Transverse colon (tissue), 4 donors: ENCODE data around the gene BET1. TPM values are rescaled to one million over a fixed set of nuclear protein-coding genes. Genes with fewer than 3 reads are reported as not detected.

Experiments used
- DNase-seq: peaks from one replicate; pipeline ENCODE4 v3.0.0-alpha.2; 2019
- H3K27ac ChIP-seq, 4 donors: fragments of 200-600 bp; sonication (generic); 2 replicates each; pipeline ENCODE4 v1.5.1; 2016 to 2018; ENCODE audit warnings: inconsistent platforms in 4 of 4
- H3K27me3 ChIP-seq: fragments of 200-600 bp; sonication (generic); 2 replicates; pipeline ENCODE4 v1.5.1; 2017; ENCODE audit warnings: inconsistent platforms
- H3K36me3 ChIP-seq, 4 donors: fragments of 200-600 bp; sonication (generic); 2 replicates each; pipeline ENCODE4 v1.5.1; 2017 to 2019; ENCODE audit warnings: inconsistent platforms in 4 of 4
- H3K4me1 ChIP-seq, 4 donors: fragments of 200-600 bp; sonication (generic); 2 replicates each; pipeline ENCODE4 v1.5.1; 2017 to 2020; ENCODE audit warnings: inconsistent platforms in 4 of 4
- H3K4me3 ChIP-seq, 4 donors: fragments of 200-600 bp; sonication (generic); 1 replicate in 1 of 4; 2 replicates in 3 of 4; pipeline versions ENCODE4 v1.5.1 to v1.6.1; 2017 to 2019; ENCODE audit warnings: inconsistent platforms in 4 of 4
- H3K9me3 ChIP-seq, 2 donors: fragments of 200-600 bp; sonication (generic); 2 replicates each; pipeline ENCODE4 v1.5.1; 2017 to 2019; ENCODE audit warnings: inconsistent platforms in 2 of 2
- EP300 ChIP-seq: sonication (generic); formaldehyde crosslinking; IDR thresholded peaks from one replicate; pipeline ENCODE4 v1.6.1; 2017; ENCODE audit warnings: antibody characterized with exemption, low read depth
- POLR2A ChIP-seq: fragments of 450-650 bp; IDR thresholded peaks from one replicate; pipeline ENCODE4 v1.6.1; 2016; ENCODE audit warnings: antibody characterized with exemption, mild to moderate bottlenecking, moderate library complexity
- POLR2AphosphoS5 ChIP-seq, 3 donors: sonication (generic); formaldehyde crosslinking; IDR thresholded peaks; one replicate each; pipeline ENCODE4 v1.6.1; 2016; ENCODE audit warnings: antibody characterized with exemption in 3 of 3
- WGBS, 2 donors: methylation state at CpG; one replicate each; pipeline ENCODE4 v1.1.5; 2018; ENCODE audit warnings: low coverage in 1 of 2; 5-methylcytosine and 5-hydroxymethylcytosine counted together
- in situ Hi-C, 4 donors: fragments of 200-750 bp; cut with MboI; loops; one replicate each; pipeline versions ENCODE4 v1.15.0 to v1.15.1; 2017; ENCODE audit warnings: low sequenced_read_pairs in 3 of 4, low pct_ligation_motif_present in 1 of 4, low pct_unique_long_range_greater_than_20kb in 1 of 4
- intact Hi-C: fragments of 100-400 bp; cut with DNase I; formaldehyde crosslinking; loops from one replicate; pipeline ENCODE4 v1.15.1; 2023; ENCODE audit warnings: low total_unique reads
- total RNA-seq, 4 donors: library from RNA; depleted of rRNA; stranded (reverse); fragments of >200 nt; gene quantifications; one replicate each; pipeline ENCODE4 v1.1.0, GENCODE V29; 2016
- TF ChIP-seq, protein P1 (sequence below), 5 experiments: fragments of 200-600 bp in 3 of 5; fragments of 450-650 bp in 2 of 5; sonication (generic) in 3 of 5; IDR thresholded peaks; 1 replicate in 2 of 5; 2 replicates in 3 of 5; pipeline ENCODE4 v1.5.1; 2016 to 2017; ENCODE audit warnings: antibody characterized with exemption in 5 of 5, inconsistent platforms in 3 of 5, mild to moderate bottlenecking in 2 of 5, moderate library complexity in 1 of 5

Gene BET1
- total RNA-seq, 4 donors from 2014 or later = 15.7 to 28.9 (median 21.2) TPM

DNA sequence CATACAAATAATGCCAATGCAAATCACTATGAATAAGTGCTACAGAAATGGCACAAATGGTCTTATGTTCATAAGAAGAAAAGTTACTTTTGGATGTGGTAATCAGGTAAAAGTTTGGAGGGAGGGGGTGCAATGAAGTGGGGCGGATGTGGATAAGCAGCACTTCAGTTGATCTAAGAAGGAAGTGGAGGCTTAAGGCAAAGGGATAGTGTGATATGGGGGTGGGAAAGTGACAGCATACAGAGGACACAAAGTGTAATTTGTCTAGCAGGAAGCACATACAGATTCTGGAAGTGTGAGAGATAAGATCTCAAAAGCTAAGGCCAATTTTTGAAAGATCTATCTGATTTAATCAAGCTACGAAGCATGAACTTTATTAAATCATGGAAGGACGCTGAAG is 6.3 kb downstream of the BET1 start:
- in situ Hi-C loops = no loop called here
- peaks cover 0 to 18% (median 8%) of the 10 kb centered on the region in 4 donors for H3K36me3 ChIP-seq
- TF ChIP-seq EP300 (no peak), POLR2A (no peak), POLR2AphosphoS5 (IDR thresholded peaks at IDR 0.05) (no peak)
- TF ChIP-seq, protein P1, sequence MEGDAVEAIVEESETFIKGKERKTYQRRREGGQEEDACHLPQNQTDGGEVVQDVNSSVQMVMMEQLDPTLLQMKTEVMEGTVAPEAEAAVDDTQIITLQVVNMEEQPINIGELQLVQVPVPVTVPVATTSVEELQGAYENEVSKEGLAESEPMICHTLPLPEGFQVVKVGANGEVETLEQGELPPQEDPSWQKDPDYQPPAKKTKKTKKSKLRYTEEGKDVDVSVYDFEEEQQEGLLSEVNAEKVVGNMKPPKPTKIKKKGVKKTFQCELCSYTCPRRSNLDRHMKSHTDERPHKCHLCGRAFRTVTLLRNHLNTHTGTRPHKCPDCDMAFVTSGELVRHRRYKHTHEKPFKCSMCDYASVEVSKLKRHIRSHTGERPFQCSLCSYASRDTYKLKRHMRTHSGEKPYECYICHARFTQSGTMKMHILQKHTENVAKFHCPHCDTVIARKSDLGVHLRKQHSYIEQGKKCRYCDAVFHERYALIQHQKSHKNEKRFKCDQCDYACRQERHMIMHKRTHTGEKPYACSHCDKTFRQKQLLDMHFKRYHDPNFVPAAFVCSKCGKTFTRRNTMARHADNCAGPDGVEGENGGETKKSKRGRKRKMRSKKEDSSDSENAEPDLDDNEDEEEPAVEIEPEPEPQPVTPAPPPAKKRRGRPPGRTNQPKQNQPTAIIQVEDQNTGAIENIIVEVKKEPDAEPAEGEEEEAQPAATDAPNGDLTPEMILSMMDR (IDR thresholded peaks at IDR 0.05) = no peak

DNA sequence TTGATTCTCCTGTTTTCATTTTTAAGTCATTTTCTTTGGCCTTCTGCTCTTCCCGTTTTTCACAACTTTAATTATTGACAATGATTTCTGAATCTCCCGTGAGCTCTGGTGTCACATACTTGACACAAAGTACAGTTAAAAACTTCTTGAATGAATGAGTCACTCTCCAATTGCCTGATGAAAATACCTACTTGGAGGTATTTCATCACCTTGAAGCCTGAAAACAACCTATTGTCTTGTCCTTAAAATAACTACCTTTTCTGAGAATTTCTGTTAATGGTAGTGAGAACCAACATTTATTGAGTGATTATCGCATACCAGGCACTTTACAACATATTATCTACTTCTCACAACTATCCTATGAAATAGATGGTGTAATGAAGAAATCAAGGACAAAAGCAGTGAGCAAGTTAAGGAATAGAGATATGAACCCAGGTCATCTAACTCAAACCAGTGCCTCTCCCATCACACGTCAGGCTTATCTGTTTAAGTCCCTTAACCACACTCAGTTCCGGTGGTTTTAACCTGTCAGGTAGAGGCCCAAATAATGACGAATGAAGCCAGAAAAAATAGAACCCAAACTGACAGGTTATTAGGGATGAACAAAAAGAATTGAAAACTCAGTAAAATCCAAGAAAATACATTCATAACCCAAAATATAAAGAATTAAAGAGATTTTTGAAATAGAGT is 11.6 kb downstream of the BET1 start:
- no peak for TF ChIP-seq POLR2AphosphoS5 (IDR thresholded peaks at IDR 0.05)
- TF ChIP-seq, protein P1 (IDR thresholded peaks at IDR 0.05) = no peak
- TF ChIP-seq POLR2A = no peak
- no peak for TF ChIP-seq EP300
- H3K4me3 ChIP-seq = no peak overlapping the region
- no peaks in the 10 kb centered on the region for H3K4me1 ChIP-seq
- no peaks in the 10 kb centered on the region for H3K27me3 ChIP-seq
- no peak for DNase-seq
- H3K36me3 ChIP-seq = peaks cover 0 to 12% (median 3%) of the 10 kb centered on the region in 4 donors
- intact Hi-C loops = no loop called here
- in situ Hi-C loops = no loop called here
- no peaks in the 10 kb centered on the region for H3K9me3 ChIP-seq
- 86 to 89% methylated on average over 6 of the region's 6 CpGs for WGBS, 2 donors
- no peak overlapping the region for H3K27ac ChIP-seq

More for the DNA sequence above, 6.3 kb downstream of the BET1 start:
- Histone ChIP-seq H3K4me3 (no peak overlapping the region), H3K27ac (no peak overlapping the region), H3K4me1 (peaks cover 0 to 10% (median 5%) of the 10 kb centered on the region in 4 donors), H3K9me3 (no peaks in the 10 kb centered on the region), H3K27me3 (no peaks in the 10 kb centered on the region)
- no peak for DNase-seq
- 79 to 94% methylated on average over 3 of the region's 3 CpGs for WGBS, 2 donors
- intact Hi-C loops = loop anchor here (5.0 kb wide), 1 partner anchor 51 kb away; no protein-coding TSS in a partner anchor

DNA sequence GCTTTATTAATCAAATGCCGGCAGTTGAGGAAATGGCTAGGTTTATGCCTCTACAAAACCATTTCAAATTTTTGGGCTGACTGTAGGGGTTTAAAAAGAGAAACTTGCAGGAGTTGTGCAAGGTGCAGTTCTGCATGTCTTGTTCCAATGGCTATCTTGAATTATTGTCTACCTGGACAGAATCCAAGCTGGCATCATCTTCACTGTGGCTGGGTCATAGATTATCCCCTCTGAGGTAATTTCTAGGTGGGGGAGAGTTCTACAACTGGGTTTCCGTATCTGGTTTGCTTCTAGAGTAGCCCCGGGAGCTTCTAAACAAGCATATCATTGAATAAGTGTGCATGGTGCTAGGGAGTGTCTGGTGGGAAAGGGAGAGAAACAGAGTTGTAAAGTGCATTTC is 16.9 kb downstream of the BET1 start:
- no peak for TF ChIP-seq POLR2AphosphoS5 (IDR thresholded peaks at IDR 0.05)
- TF ChIP-seq POLR2A = no peak
- TF ChIP-seq, protein P1 (IDR thresholded peaks at IDR 0.05) = no peak
- TF ChIP-seq EP300 = no peak
- no peak overlapping the region for H3K27ac ChIP-seq
- no peaks in the 10 kb centered on the region for H3K4me1 ChIP-seq
- 90 to 100% methylated on average over 3 of the region's 3 CpGs for WGBS, 2 donors
- no peak overlapping the region for H3K4me3 ChIP-seq
- H3K36me3 ChIP-seq = peaks cover 0 to 3% (median 0%) of the 10 kb centered on the region in 4 donors
- DNase-seq = no peak
- H3K9me3 ChIP-seq = no peaks in the 10 kb centered on the region
- intact Hi-C loops = no loop called here
- in situ Hi-C loops = no loop called here
- H3K27me3 ChIP-seq = no peaks in the 10 kb centered on the region

DNA sequence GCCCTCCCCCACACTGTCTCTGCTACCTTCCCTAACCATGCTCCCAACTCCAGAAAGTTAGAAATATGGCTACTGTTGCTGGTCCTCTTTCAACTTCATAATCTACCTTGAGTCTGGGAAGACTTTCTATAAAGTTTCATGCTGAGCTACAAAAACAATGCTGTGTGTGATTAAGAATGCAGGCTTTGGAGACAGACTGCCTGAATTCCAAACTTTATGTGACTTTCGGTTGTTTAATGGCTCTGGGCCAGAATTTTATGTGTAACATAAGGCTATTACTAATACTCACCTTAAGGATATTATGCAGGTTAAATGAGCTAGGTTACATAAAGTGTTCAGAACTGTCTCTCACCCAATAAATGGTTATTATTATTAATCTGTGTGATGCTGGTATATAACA is 19.1 kb downstream of the BET1 start:
- 43 to 60% methylated on average over 1 of the region's 1 CpG for WGBS, 2 donors
- H3K27ac ChIP-seq = no peak overlapping the region

More for the DNA sequence above, 19.1 kb downstream of the BET1 start:
- H3K4me3 ChIP-seq = no peak overlapping the region
- DNase-seq = no peak
- in situ Hi-C loops = no loop called here
- TF ChIP-seq POLR2AphosphoS5 (IDR thresholded peaks at IDR 0.05) = no peak
- no peak for TF ChIP-seq EP300
- TF ChIP-seq POLR2A = no peak
- TF ChIP-seq, protein P1 (IDR thresholded peaks at IDR 0.05) = no peak
- H3K9me3 ChIP-seq = no peaks in the 10 kb centered on the region
- no peaks in the 10 kb centered on the region for H3K27me3 ChIP-seq
- H3K4me1 ChIP-seq = peaks cover 0 to 4% (median 0%) of the 10 kb centered on the region in 4 donors
- intact Hi-C loops = no loop called here
- H3K36me3 ChIP-seq = no peaks in the 10 kb centered on the region
